ENCODE data around the gene STUM.
A peak's percentile ranks its signal among the peaks of the same experiment; 100 is the strongest.

The STUM gene

GRCh38 chr1:226643611-226644540, 95.3 kb downstream of the STUM start:
- Histone ChIP-seq H3K27ac (ENCODE audit: low read depth, low read length) (peak overlapping the region; percentile 85), H3K9ac (ENCODE audit: low read length) (peak overlapping the region; percentile 39; the same call in 1 of the 2 replicates), H4K20me1 (ENCODE audit: low read depth, low read length) (no peaks in the 10 kb centered on the region), H3F3A (ENCODE audit: insufficient read depth) (peaks cover 13% of the 10 kb centered on the region), H3K36me3 (ENCODE audit: low read length) (no peaks in the 10 kb centered on the region), H3K4me2 (ENCODE audit: low read depth, low read length, poor library complexity, severe bottlenecking) (peak overlapping the region; percentile 39), H3K79me2 (ENCODE audit: insufficient read depth, low read length) (no peaks in the 10 kb centered on the region), H2AFZ (ENCODE audit: low read depth, low read length, severe bottlenecking) (no peak overlapping the region), H3K9me2 (replicated peaks; ENCODE audit: insufficient read depth, low read length) (no peaks in the 10 kb centered on the region), H3K27me3 (ENCODE audit: low read length) (no peaks in the 10 kb centered on the region), H3K9me3 (ENCODE audit: insufficient read depth, low read length) (no peaks in the 10 kb centered on the region), H3K4me3 (ENCODE audit: insufficient read depth, low read length, poor library complexity, severe bottlenecking) (no peak overlapping the region)
- no peak for TF ChIP-seq EZH2phosphoT487 (conservative IDR thresholded peaks at IDR 0.05; ENCODE audit: low read length)
- TF ChIP-seq, protein P1, sequence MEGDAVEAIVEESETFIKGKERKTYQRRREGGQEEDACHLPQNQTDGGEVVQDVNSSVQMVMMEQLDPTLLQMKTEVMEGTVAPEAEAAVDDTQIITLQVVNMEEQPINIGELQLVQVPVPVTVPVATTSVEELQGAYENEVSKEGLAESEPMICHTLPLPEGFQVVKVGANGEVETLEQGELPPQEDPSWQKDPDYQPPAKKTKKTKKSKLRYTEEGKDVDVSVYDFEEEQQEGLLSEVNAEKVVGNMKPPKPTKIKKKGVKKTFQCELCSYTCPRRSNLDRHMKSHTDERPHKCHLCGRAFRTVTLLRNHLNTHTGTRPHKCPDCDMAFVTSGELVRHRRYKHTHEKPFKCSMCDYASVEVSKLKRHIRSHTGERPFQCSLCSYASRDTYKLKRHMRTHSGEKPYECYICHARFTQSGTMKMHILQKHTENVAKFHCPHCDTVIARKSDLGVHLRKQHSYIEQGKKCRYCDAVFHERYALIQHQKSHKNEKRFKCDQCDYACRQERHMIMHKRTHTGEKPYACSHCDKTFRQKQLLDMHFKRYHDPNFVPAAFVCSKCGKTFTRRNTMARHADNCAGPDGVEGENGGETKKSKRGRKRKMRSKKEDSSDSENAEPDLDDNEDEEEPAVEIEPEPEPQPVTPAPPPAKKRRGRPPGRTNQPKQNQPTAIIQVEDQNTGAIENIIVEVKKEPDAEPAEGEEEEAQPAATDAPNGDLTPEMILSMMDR (IDR thresholded peaks at IDR 0.05; ENCODE audit: insufficient read depth, low read length, poor library complexity, severe bottlenecking), result peak; percentile 38

GRCh38 chr1:226644541-226645176, 96.1 kb downstream of the STUM start:
- Histone ChIP-seq H3K79me2 (ENCODE audit: insufficient read depth, low read length) (no peaks in the 10 kb centered on the region), H3K36me3 (ENCODE audit: low read length) (no peaks in the 10 kb centered on the region), H3K27ac (ENCODE audit: low read depth, low read length) (peak overlapping the region; percentile 85), H3F3A (ENCODE audit: insufficient read depth) (peaks cover 13% of the 10 kb centered on the region), H3K9ac (ENCODE audit: low read length) (peak overlapping the region; percentile 39; the same call in 1 of the 2 replicates), H3K9me3 (ENCODE audit: insufficient read depth, low read length) (no peaks in the 10 kb centered on the region), H2AFZ (ENCODE audit: low read depth, low read length, severe bottlenecking) (no peak overlapping the region), H3K4me3 (ENCODE audit: insufficient read depth, low read length, poor library complexity, severe bottlenecking) (no peak overlapping the region), H3K9me2 (replicated peaks; ENCODE audit: insufficient read depth, low read length) (no peaks in the 10 kb centered on the region), H3K4me2 (ENCODE audit: low read depth, low read length, poor library complexity, severe bottlenecking) (peak overlapping the region; percentile 39), H4K20me1 (ENCODE audit: low read depth, low read length) (no peaks in the 10 kb centered on the region), H3K27me3 (ENCODE audit: low read length) (no peaks in the 10 kb centered on the region)
- TF ChIP-seq EZH2phosphoT487 (conservative IDR thresholded peaks at IDR 0.05; ENCODE audit: low read length), result no peak
- TF ChIP-seq, protein P1 (IDR thresholded peaks at IDR 0.05; ENCODE audit: insufficient read depth, low read length, poor library complexity, severe bottlenecking), result no peak

GRCh38 chr1:226645279-226645976, 96.9 kb downstream of the STUM start:
- H3K9me2 ChIP-seq (replicated peaks; ENCODE audit: insufficient read depth, low read length), result no peaks in the 10 kb centered on the region
- H3K36me3 ChIP-seq (ENCODE audit: low read length), result no peaks in the 10 kb centered on the region
- H3K4me2 ChIP-seq (ENCODE audit: low read depth, low read length, poor library complexity, severe bottlenecking), result peak overlapping the region; percentile 39
- no peak for TF ChIP-seq EZH2phosphoT487 (conservative IDR thresholded peaks at IDR 0.05; ENCODE audit: low read length)
- TF ChIP-seq, protein P1 (IDR thresholded peaks at IDR 0.05; ENCODE audit: insufficient read depth, low read length, poor library complexity, severe bottlenecking), result no peak
- H3K9ac ChIP-seq (ENCODE audit: low read length), result no peak overlapping the region; the same call in 1 of the 2 replicates
- no peaks in the 10 kb centered on the region for H3K27me3 ChIP-seq (ENCODE audit: low read length)
- no peaks in the 10 kb centered on the region for H3K9me3 ChIP-seq (ENCODE audit: insufficient read depth, low read length)
- H3K79me2 ChIP-seq (ENCODE audit: insufficient read depth, low read length), result no peaks in the 10 kb centered on the region
- no peaks in the 10 kb centered on the region for H4K20me1 ChIP-seq (ENCODE audit: low read depth, low read length)
- H2AFZ ChIP-seq (ENCODE audit: low read depth, low read length, severe bottlenecking), result no peak overlapping the region
- peak overlapping the region; percentile 85 for H3K27ac ChIP-seq (ENCODE audit: low read depth, low read length)
- peaks cover 13% of the 10 kb centered on the region for H3F3A ChIP-seq (ENCODE audit: insufficient read depth)
- no peak overlapping the region for H3K4me3 ChIP-seq (ENCODE audit: insufficient read depth, low read length, poor library complexity, severe bottlenecking)

Data from SU-DHL-6 (cell line).